COLO829 (cell line): ENCODE data around the gene SLC6A6.
"Not testable (repeated sequence)": the region's sequence is repeated elsewhere in the genome, so short reads cannot be mapped to it uniquely, and the experiment has no call there.

Source experiments
- DNase-seq: peaks from one replicate; pipeline ENCODE4 v3.0.0; 2012; ENCODE audit warnings: low spot score

SLC6A6 gene

GRCh38 chr3:14398797-14399106 lies 3.7 kb upstream of the SLC6A6 start:
- DNase-seq: no peak

GRCh38 chr3:14401692-14402303 lies 608 bp upstream of the SLC6A6 start:
- no peak for DNase-seq

- no peak for DNase-seq
Measured at GRCh38 chr3:14403619-14404155, 1.3 kb downstream of the SLC6A6 start.

GRCh38 chr3:14404186-14404585 lies 1.8 kb downstream of the SLC6A6 start:
- no peak for DNase-seq

GRCh38 chr3:14404631-14405359 lies 2.4 kb downstream of the SLC6A6 start:
- DNase-seq: no peak

GRCh38 chr3:14405360-14406238 lies 3.2 kb downstream of the SLC6A6 start:
- DNase-seq: no peak

GRCh38 chr3:14406336-14406735 lies 3.9 kb downstream of the SLC6A6 start:
- DNase-seq: no peak

GRCh38 chr3:14406766-14407165 lies 4.4 kb downstream of the SLC6A6 start:
- no peak for DNase-seq

GRCh38 chr3:14407203-14407602 lies 4.8 kb downstream of the SLC6A6 start:
- DNase-seq: no peak

- not testable (repeated sequence) for DNase-seq
Measured at GRCh38 chr3:14409779-14410063, 7.3 kb downstream of the SLC6A6 start.

- DNase-seq: no peak
Measured at GRCh38 chr3:14410106-14410502, 7.7 kb downstream of the SLC6A6 start.

GRCh38 chr3:14410503-14411165 lies 8.2 kb downstream of the SLC6A6 start:
- DNase-seq: peak; percentile 49

GRCh38 chr3:14411166-14411526 lies 8.7 kb downstream of the SLC6A6 start:
- no peak for DNase-seq

GRCh38 chr3:14411988-14412387 lies 9.6 kb downstream of the SLC6A6 start:
- DNase-seq: no peak

- DNase-seq: no peak
Measured at GRCh38 chr3:14412831-14413380, 10.5 kb downstream of the SLC6A6 start.

- peak; percentile 8 for DNase-seq
Measured at GRCh38 chr3:14413381-14414071, 11.1 kb downstream of the SLC6A6 start.

GRCh38 chr3:14414846-14415464 lies 12.5 kb downstream of the SLC6A6 start:
- no peak for DNase-seq

GRCh38 chr3:14415501-14415900 lies 13.1 kb downstream of the SLC6A6 start:
- no peak for DNase-seq

- no peak for DNase-seq
Measured at GRCh38 chr3:14416453-14416852, 14.0 kb downstream of the SLC6A6 start.

GRCh38 chr3:14418296-14419250 lies 16.2 kb downstream of the SLC6A6 start:
- no peak for DNase-seq
